GM06990 (cell line): ENCODE results near the gene ITCH.

ENCODE experiments used
- DNase-seq: peaks from one replicate; pipeline ENCODE4 v3.0.0-alpha.2; 2011; ENCODE audit not compliant: insufficient read length; ENCODE audit errors: extremely low read depth
- H3K27me3 ChIP-seq: replicated peaks from 2 replicates; pipeline ENCODE4 v1.6.0; 2011; ENCODE audit warnings: low read length; ENCODE audit not compliant: control insufficient read depth, insufficient read depth
- H3K36me3 ChIP-seq: 2 replicates; pipeline ENCODE4 v1.5.1; 2011; ENCODE audit warnings: low read length; ENCODE audit not compliant: control insufficient read depth, insufficient read depth
- H3K4me3 ChIP-seq: replicated peaks from 2 replicates; pipeline ENCODE4 v1.5.1; 2011; ENCODE audit warnings: low read depth, mild to moderate bottlenecking, control low read depth, low read length
- TF ChIP-seq, protein P1 (sequence below): IDR thresholded peaks from 2 replicates; pipeline ENCODE4 v1.5.1; 2011; ENCODE audit warnings: low read length, control low read depth, mild to moderate bottlenecking, inconsistent platforms; ENCODE audit not compliant: insufficient read depth, poor library complexity, severe bottlenecking

Gene ITCH

DNA sequence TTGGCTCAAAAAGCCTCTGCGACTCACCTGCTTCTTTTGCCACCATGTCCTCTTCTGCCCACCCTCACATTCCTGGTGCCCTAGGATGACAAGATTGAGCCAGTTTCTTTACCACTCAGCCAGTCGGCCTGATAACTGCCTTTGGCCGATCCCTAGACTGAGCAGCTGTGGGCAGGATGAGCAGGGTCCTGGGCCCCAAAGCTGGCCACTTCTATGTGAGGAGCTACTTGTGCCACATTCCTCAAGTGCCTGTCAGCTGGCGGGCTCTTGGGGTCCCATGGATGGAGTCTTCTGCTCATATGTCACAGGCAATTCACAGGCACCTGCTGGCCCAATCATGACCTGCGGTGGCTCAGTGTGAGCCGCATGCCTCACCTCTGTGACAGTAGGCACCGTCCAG lies 169.7 kb downstream of the ITCH start:
- TF ChIP-seq, protein P1, sequence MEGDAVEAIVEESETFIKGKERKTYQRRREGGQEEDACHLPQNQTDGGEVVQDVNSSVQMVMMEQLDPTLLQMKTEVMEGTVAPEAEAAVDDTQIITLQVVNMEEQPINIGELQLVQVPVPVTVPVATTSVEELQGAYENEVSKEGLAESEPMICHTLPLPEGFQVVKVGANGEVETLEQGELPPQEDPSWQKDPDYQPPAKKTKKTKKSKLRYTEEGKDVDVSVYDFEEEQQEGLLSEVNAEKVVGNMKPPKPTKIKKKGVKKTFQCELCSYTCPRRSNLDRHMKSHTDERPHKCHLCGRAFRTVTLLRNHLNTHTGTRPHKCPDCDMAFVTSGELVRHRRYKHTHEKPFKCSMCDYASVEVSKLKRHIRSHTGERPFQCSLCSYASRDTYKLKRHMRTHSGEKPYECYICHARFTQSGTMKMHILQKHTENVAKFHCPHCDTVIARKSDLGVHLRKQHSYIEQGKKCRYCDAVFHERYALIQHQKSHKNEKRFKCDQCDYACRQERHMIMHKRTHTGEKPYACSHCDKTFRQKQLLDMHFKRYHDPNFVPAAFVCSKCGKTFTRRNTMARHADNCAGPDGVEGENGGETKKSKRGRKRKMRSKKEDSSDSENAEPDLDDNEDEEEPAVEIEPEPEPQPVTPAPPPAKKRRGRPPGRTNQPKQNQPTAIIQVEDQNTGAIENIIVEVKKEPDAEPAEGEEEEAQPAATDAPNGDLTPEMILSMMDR, result no peak
- DNase-seq, result no peak
- peaks cover 54% of the 10 kb centered on the region for H3K36me3 ChIP-seq

DNA sequence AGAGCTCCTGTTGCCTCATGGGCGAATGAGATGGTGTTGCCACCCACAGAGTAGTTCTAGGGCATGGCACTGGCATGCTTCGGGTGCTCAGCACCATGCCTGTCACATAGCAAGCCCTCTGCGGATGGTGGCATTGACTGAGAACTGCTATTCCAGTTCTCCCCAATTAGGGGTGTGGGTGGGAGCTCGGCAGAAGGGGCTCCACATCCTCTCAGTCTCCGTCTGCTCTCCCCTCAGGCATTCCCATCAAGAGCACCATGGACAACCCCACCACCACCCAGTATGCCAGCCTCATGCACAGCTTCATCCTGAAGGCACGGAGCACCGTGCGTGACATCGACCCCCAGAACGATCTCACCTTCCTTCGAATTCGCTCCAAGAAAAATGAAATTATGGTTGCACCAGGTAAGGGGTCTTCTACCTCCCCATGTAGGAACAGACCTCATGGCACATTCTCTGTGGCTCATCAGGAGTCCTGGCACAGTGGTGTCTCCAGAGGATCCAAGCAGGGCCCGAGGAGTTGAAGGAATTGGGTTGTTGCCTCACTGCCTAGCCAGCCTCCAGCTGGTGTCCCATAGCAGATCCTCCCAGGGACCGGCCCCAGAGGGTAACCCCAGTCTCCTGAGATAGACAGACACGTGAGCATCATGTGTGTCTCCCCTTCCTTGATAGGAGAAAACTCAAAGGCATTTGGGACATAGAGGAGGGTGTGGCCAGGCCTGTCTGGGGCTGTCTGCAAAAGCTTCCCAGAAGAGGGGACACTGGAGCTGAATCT lies 171.5 kb downstream of the ITCH start:
- TF ChIP-seq, protein P1, result no peak
- DNase-seq, result no peak
- Histone ChIP-seq H3K36me3 (peaks cover 48% of the 10 kb centered on the region), H3K27me3 (no peaks in the 10 kb centered on the region), H3K4me3 (no peak overlapping the region)

More for the DNA sequence above, 169.7 kb downstream of the ITCH start:
- H3K4me3 ChIP-seq, result no peak overlapping the region
- no peaks in the 10 kb centered on the region for H3K27me3 ChIP-seq

DNA sequence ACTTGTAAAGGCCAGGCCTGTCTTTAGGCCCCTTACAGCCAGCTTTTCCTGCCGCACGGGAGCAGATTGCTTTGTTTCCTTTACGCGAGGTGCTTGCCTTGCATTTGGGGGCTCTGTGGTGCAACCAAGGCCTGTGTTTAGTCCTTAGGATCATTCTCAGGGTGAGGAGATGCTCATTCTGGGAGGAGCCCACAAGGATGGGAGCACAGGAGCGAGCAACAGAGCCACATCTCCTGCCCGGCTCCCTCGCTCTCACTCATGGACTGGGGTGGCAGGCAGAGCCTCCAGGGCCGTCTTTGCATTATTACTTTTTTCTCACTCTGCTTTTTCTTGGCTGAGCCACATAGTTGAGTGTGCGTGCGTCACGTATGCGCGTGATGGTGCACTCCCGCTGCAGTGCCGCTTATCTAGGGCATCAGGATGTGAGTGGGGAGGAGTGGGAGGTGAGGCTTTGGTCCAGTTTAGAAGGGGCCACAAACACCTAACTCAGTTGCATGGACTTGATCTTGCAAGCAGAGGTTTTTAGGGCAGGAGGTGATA lies 172.3 kb downstream of the ITCH start:
- TF ChIP-seq, protein P1, result no peak
- Histone ChIP-seq H3K27me3 (no peaks in the 10 kb centered on the region), H3K36me3 (peaks cover 42% of the 10 kb centered on the region), H3K4me3 (no peak overlapping the region)
- DNase-seq, result no peak

DNA sequence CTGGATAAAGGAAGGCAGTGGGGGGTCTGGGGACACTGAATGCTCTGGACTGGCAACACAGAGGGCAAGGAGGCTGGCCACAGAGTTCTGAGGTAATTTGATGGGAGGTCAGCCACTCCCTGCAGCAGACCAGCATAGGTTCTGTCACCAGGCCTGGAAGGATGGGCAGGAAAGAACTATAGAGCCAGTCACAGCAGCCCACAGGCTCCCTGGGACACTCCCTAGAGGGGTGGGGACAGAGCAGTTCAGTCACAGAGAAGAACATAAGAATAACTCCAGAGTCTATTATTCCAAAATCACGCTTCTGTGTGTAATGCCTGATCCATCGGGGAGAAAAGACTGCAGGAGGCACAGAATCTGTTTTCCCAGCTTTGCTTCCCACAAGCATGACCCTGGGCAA lies 172.8 kb downstream of the ITCH start:
- TF ChIP-seq, protein P1, result no peak
- Histone ChIP-seq H3K4me3 (no peak overlapping the region), H3K36me3 (peaks cover 43% of the 10 kb centered on the region), H3K27me3 (no peaks in the 10 kb centered on the region)
- no peak for DNase-seq

DNA sequence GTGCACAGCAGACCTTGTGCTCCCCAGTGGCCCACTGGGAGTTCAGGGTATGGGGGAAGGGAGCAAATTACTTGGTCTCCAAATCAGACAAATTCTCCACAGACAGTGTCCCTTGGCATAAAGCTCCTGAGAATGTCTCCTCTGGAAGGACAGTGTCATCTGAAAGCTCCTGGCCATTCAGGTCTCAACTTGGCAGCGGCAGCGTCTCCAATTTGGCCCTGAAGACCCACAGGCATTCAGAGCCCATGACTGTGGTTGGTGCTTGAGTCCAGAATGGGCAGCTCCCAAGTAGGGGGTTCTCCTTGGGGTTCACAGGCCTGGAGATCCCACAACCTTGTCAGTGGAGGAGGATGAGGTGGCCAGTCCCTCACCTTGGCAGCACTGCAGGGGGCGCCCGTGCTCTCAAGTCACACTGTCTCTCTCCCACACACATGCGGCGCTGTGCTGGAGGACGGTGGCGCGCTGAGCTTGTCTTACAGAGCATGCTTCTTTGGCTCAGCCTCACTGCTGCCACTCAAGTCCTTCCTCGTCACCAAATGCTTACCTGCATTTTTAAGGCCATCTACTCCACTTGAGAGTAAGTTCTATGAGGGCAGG lies 173.8 kb downstream of the ITCH start:
- no peak overlapping the region for H3K4me3 ChIP-seq
- TF ChIP-seq, protein P1, result peak; percentile 66
- no peak for DNase-seq
- peaks cover 41% of the 10 kb centered on the region for H3K36me3 ChIP-seq
- no peaks in the 10 kb centered on the region for H3K27me3 ChIP-seq
